Activated CD4-positive, alpha-beta memory T cell treated with anti-CD3 and anti-CD28 coated beads, Interleukin-2, amount 10 ng/mL, durations not matched to agents 7 days and 5 days (primary cell): Measurements from ENCODE around the gene CABS1. TPM values are rescaled to one million over a fixed set of nuclear protein-coding genes. Genes with fewer than 3 reads are reported as not detected.

ENCODE experiments used
- CTCF ChIA-PET: fragments of 350-600 bp; sonication (Branson Sonifier 250); formaldehyde crosslinking; loops from one replicate; lab custom pipeline; 2021; ENCODE audit warnings: antibody characterized with exemption, inconsistent platforms; lab: Charles Lee
- POLR2A ChIA-PET: fragments of 350-600 bp; sonication (Branson Sonifier 250); formaldehyde crosslinking; loops from one replicate; lab custom pipeline; 2021; ENCODE audit warnings: antibody characterized with exemption; lab: Charles Lee
- DNase-seq: peaks from one replicate; pipeline ENCODE4 v3.0.0-alpha.2; 2020
- H3K27ac Mint-ChIP-seq: one replicate; pipeline ENCODE4 v1.8.0; 2021; ENCODE audit warnings: mild to moderate bottlenecking, mixed read lengths
- H3K27me3 Mint-ChIP-seq: one replicate; pipeline ENCODE4 v1.8.0; 2021; ENCODE audit warnings: mixed read lengths
- H3K36me3 Mint-ChIP-seq: one replicate; pipeline ENCODE4 v1.8.0; 2021; ENCODE audit warnings: low read depth, mixed read lengths
- H3K4me1 Mint-ChIP-seq: one replicate; pipeline ENCODE4 v1.8.0; 2021; ENCODE audit warnings: mixed read lengths
- H3K4me3 Mint-ChIP-seq: one replicate; pipeline ENCODE4 v1.8.0; 2021; ENCODE audit warnings: mild to moderate bottlenecking, mixed read lengths
- H3K9me3 Mint-ChIP-seq: one replicate; pipeline ENCODE4 v1.8.0; 2021; ENCODE audit warnings: mixed read lengths
- total RNA-seq, 2 experiments: library from RNA; stranded (reverse); gene quantifications; one replicate each; pipeline ENCODE4 v1.2.3, GENCODE V29; 2021

The CABS1 gene
- total RNA-seq, 2 experiments from 2014 or later = not detected

- H3K27me3 Mint-ChIP-seq = no peaks in the 10 kb centered on the region
- no peaks in the 10 kb centered on the region for H3K36me3 Mint-ChIP-seq
- DNase-seq = no peak
- H3K9me3 Mint-ChIP-seq = no peaks in the 10 kb centered on the region
- no peak overlapping the region for H3K4me3 Mint-ChIP-seq
- ChIA-PET POLR2A (no interaction called here), CTCF (no interaction called here)
- H3K27ac Mint-ChIP-seq = no peak overlapping the region
- no peaks in the 10 kb centered on the region for H3K4me1 Mint-ChIP-seq
Observed at GRCh38 chr4:70337886-70338420, 3.2 kb downstream of the CABS1 start.

GRCh38 chr4:70356185-70356584 lies 21.4 kb downstream of the CABS1 start:
- Mint-ChIP-seq H3K4me1 (no peaks in the 10 kb centered on the region), H3K4me3 (no peak overlapping the region), H3K9me3 (no peaks in the 10 kb centered on the region), H3K27ac (no peak overlapping the region), H3K27me3 (no peaks in the 10 kb centered on the region), H3K36me3 (no peaks in the 10 kb centered on the region)
- ChIA-PET POLR2A (no interaction called here), CTCF (no interaction called here)
- DNase-seq = no peak

- ChIA-PET POLR2A (no interaction called here), CTCF (no interaction called here)
- Mint-ChIP-seq H3K36me3 (no peaks in the 10 kb centered on the region), H3K27me3 (no peaks in the 10 kb centered on the region), H3K4me1 (no peaks in the 10 kb centered on the region), H3K27ac (no peak overlapping the region), H3K4me3 (no peak overlapping the region), H3K9me3 (no peaks in the 10 kb centered on the region)
- no peak for DNase-seq
Observed at GRCh38 chr4:70359115-70359661, 24.4 kb downstream of the CABS1 start.

DNA sequence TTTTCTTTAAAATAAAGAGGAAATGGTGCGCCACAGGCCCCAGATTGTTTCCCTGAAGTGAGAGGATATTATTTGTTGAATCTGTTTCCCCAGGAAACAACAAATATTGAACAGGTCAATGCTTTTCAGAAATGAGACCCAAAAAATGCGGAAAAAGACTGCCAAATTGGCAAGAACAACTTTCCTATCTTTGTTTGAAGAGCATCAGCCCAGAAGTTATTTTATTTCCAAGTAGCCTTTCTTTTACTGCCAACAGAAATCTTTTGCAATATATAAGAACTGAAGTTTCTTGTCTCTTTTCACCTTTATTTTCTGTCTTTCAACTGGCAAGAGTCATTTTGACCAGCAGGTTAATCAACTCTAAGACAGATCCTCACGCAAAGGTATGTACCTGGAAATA lies 25.7 kb downstream of the CABS1 start, which contains the start of gene SMR3A:
SMR3A (plus strand) TSS at position 301 of the 400 bp plus-strand sequence. CDS start 1,356 bp downstream, outside the sequence.
- no peaks in the 10 kb centered on the region for H3K9me3 Mint-ChIP-seq
- H3K27ac Mint-ChIP-seq = no peak within 1 kb of the TSS
- ChIA-PET CTCF (no interaction called here), POLR2A (no interaction called here)
- no peaks in the 10 kb centered on the region for H3K27me3 Mint-ChIP-seq
- H3K4me3 Mint-ChIP-seq = no peak within 1 kb of the TSS
- DNase-seq = no peak
- no peaks in the 10 kb centered on the region for H3K4me1 Mint-ChIP-seq
- no peaks in the 10 kb centered on the region for H3K36me3 Mint-ChIP-seq

- Mint-ChIP-seq H3K9me3 (no peaks in the 10 kb centered on the region), H3K36me3 (no peaks in the 10 kb centered on the region), H3K4me1 (no peaks in the 10 kb centered on the region), H3K27ac (no peak overlapping the region), H3K4me3 (no peak overlapping the region), H3K27me3 (no peaks in the 10 kb centered on the region)
- CTCF ChIA-PET = no interaction called here
- POLR2A ChIA-PET = no interaction called here
- no peak for DNase-seq
Observed at GRCh38 chr4:70364002-70364401, 29.2 kb downstream of the CABS1 start.

DNA sequence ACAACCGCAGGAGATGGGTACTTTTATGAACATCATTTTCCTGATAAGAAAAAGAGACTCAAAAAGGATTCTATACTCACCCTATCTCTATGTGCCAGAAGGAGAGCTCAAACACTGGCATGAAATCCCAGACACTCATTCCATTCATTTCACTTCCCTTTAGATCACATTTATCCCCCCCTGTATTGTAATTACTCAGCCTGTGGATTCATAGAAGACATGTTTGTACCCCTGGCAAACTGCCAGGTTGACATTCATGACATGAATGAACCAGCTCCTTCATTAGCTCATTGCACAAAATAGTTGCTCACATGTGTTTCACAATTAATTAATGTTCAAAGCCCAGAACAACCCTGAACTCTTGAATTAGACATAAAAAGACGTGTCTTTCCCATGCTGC lies 30.7 kb downstream of the CABS1 start:
- Mint-ChIP-seq H3K36me3 (no peaks in the 10 kb centered on the region), H3K27me3 (no peaks in the 10 kb centered on the region), H3K9me3 (no peaks in the 10 kb centered on the region), H3K27ac (no peak overlapping the region), H3K4me3 (no peak overlapping the region), H3K4me1 (no peaks in the 10 kb centered on the region)
- ChIA-PET POLR2A (no interaction called here), CTCF (no interaction called here)
- DNase-seq = no peak

DNA sequence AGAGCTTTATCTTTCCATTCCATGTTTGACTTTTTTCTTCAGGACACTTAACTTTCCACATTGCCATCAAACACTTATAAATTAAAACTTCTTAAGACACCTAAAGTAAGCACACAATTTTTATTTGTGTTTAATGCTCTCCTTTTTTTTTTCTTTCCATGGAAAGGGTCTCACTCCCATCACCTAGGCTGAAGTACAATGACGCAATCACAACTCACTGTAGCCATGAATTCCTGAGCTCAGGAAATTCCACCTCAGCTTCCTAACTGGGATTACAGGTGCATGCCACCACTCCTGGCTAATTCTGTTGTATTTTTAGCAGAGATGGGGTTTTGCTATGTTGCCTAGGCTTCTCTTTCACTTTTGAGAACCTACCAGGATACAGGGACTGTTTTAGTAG lies 33.0 kb downstream of the CABS1 start:
- no peak overlapping the region for H3K4me3 Mint-ChIP-seq
- H3K9me3 Mint-ChIP-seq = no peaks in the 10 kb centered on the region
- ChIA-PET CTCF (no interaction called here), POLR2A (no interaction called here)
- no peaks in the 10 kb centered on the region for H3K27me3 Mint-ChIP-seq
- H3K27ac Mint-ChIP-seq = no peak overlapping the region
- H3K4me1 Mint-ChIP-seq = no peaks in the 10 kb centered on the region
- no peak for DNase-seq
- no peaks in the 10 kb centered on the region for H3K36me3 Mint-ChIP-seq

- Mint-ChIP-seq H3K36me3 (no peaks in the 10 kb centered on the region), H3K4me1 (no peaks in the 10 kb centered on the region), H3K27me3 (no peaks in the 10 kb centered on the region), H3K27ac (no peak overlapping the region), H3K9me3 (no peaks in the 10 kb centered on the region), H3K4me3 (no peak overlapping the region)
- POLR2A ChIA-PET = no interaction called here
- no peak for DNase-seq
- CTCF ChIA-PET = no interaction called here
Observed at GRCh38 chr4:70371987-70372386, 37.2 kb downstream of the CABS1 start.

DNA sequence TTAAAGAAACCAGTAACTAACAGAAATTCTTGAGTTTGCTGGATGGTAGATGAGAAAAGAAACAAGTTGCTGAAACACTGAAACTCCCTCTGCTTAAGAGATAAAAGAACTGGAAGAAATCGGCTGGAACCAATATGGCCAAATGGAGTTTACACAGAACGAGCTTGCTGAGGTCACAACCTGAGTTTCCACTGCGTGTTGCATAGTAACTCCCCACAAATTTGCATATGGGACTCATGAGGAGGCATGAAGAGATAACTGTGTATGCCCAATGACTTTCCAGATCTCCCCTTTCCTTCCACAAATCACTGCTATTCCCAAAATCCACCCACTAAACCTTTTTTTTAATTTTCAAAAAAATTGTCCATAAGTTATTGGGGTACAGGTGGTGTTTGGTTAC lies 38.0 kb downstream of the CABS1 start:
- no peaks in the 10 kb centered on the region for H3K27me3 Mint-ChIP-seq
- H3K4me3 Mint-ChIP-seq = no peak overlapping the region
- CTCF ChIA-PET = no interaction called here
- H3K4me1 Mint-ChIP-seq = no peaks in the 10 kb centered on the region
- no peaks in the 10 kb centered on the region for H3K9me3 Mint-ChIP-seq
- H3K27ac Mint-ChIP-seq = no peak overlapping the region
- no peaks in the 10 kb centered on the region for H3K36me3 Mint-ChIP-seq
- no peak for DNase-seq
- POLR2A ChIA-PET = no interaction called here

- no peak for DNase-seq
- no peak overlapping the region for H3K27ac Mint-ChIP-seq
- H3K36me3 Mint-ChIP-seq = no peaks in the 10 kb centered on the region
- H3K9me3 Mint-ChIP-seq = no peaks in the 10 kb centered on the region
- no peak overlapping the region for H3K4me3 Mint-ChIP-seq
- no peaks in the 10 kb centered on the region for H3K27me3 Mint-ChIP-seq
- ChIA-PET POLR2A (no interaction called here), CTCF (no interaction called here)
- no peaks in the 10 kb centered on the region for H3K4me1 Mint-ChIP-seq
Observed at GRCh38 chr4:70380578-70380977, 45.8 kb downstream of the CABS1 start.

GRCh38 chr4:70382691-70383181 lies 48.0 kb downstream of the CABS1 start, which contains the start of gene SMR3B:
TSS of gene SMR3B (plus strand) at chr4:70383131. CDS start at chr4:70384511, 1,380 bp downstream.
- Mint-ChIP-seq H3K4me3 (no peak within 1 kb of the TSS), H3K4me1 (no peaks in the 10 kb centered on the region), H3K27me3 (no peaks in the 10 kb centered on the region), H3K9me3 (no peaks in the 10 kb centered on the region), H3K27ac (no peak within 1 kb of the TSS), H3K36me3 (no peaks in the 10 kb centered on the region)
- CTCF ChIA-PET = no interaction called here
- no peak for DNase-seq
- POLR2A ChIA-PET = no interaction called here

Other genes with a start within 250 kb of the CABS1 start
- not detected for gene PRR27, start 180.7 kb upstream of the CABS1 start, total RNA-seq
- not detected for gene ODAM, start 139.3 kb upstream of the CABS1 start, total RNA-seq
- gene FDCSP, start 108.9 kb upstream of the CABS1 start, total RNA-seq = not detected
- not detected for gene CSN3, start 92.4 kb upstream of the CABS1 start, total RNA-seq
- gene SMR3A, start 25.8 kb downstream of the CABS1 start, total RNA-seq = not detected
- gene SMR3B, start 48.1 kb downstream of the CABS1 start, total RNA-seq = not detected
- gene OPRPN, start 63.0 kb downstream of the CABS1 start, total RNA-seq = not detected
- gene MUC7, start 137.2 kb downstream of the CABS1 start, total RNA-seq = not detected
- gene AMTN, start 183.6 kb downstream of the CABS1 start, total RNA-seq = not detected